ENCODE results near the gene RNF44.
"Not testable (repeated sequence)": the region's sequence is repeated elsewhere in the genome, so short reads cannot be mapped to it uniquely, and the experiment has no call there.

RNF44 gene

GRCh38 chr5:176515396-176515795, 21.8 kb downstream of the RNF44 start:
- no peak for DNase-seq

GRCh38 chr5:176514244-176514950, 22.8 kb downstream of the RNF44 start:
- DNase-seq, result no peak

DNA sequence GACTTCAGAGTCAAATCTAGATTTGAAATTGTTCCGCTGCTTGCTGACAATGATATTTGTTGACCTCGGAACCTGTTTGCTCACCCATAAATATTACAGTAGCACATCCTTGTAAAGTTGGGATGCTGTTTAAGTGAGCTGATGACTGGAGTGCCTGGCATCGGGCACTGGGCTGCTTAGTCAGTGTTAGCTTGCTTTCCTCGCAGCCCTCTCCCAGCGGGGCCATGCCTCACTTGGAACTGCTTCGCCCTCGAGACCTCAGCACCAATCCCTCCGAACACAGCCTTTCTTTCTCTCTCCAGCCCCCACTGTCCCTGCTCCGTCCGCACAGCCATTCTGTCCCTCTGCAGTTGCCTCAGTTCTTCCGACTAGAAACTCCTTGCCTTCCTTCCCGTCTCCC, 23.4 kb downstream of the RNF44 start:
- no peak for DNase-seq

- no peak for DNase-seq
Measured at GRCh38 chr5:176508603-176509002, 28.6 kb downstream of the RNF44 start.

DNA sequence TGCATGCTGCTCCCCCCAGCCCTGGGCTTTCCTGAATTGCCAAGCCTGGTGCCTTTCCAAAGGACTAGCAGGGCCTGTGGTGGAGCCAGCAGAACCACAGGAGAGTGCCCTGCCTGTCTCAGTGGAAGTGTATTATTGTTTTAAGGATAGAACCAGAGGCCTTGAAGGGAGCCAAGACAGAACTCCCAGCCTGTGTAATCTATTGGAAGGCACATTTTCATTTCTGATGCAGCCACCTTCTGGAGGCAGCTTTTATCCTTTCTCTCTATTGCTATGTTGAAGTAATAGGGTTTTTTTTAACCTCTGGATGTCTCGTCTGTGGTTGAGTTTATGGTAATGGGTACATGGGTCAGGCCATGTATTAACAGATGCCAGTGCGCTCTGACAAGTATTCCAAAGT, 29.3 kb downstream of the RNF44 start:
- no peak for DNase-seq

DNA sequence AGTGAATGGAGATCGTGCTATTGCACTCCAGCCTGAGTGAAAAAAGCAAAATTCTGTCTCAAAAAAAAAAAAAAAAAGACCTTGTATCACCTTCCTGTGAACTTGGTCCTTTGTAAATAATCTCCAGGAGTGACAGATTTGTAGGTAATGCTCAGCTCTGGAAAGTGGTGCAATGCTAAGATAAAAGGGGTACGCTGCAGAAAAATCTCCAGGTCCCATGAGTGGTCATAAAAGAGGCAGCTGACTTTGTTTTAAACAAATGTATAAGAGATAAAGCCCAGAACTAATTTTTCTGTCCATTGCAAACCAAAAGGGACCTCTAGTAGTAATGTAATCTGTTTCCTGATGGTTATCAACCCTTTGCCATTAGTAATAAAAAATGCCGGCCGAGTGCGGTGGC, 33.7 kb downstream of the RNF44 start:
- no peak for DNase-seq

- peak; percentile 51 for DNase-seq
Measured at GRCh38 chr5:176501333-176501732, 35.9 kb downstream of the RNF44 start.

GRCh38 chr5:176500511-176500910, 36.7 kb downstream of the RNF44 start:
- DNase-seq, result no peak

DNA sequence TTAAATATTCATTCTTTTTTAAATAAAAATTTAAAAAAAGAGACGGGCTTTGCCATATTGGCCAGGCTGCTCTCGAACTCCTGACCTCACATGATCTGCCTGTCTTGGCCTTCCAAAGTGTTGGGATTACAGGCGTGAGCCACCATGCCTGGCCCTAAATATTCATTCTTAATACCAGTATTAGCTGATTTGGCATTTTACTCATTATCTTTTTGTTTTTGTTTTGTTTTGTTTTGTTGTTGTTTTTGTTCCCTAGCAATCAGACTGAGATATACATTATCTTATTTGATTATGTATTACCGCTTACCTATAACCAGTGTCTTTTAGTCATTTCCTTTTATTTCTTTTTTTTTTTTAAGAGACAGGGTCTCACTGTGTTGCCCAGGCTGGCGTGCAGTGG, 37.9 kb downstream of the RNF44 start:
- DNase-seq, result no peak

GRCh38 chr5:176497852-176498251, 39.4 kb downstream of the RNF44 start:
- DNase-seq, result peak; percentile 38

DNA sequence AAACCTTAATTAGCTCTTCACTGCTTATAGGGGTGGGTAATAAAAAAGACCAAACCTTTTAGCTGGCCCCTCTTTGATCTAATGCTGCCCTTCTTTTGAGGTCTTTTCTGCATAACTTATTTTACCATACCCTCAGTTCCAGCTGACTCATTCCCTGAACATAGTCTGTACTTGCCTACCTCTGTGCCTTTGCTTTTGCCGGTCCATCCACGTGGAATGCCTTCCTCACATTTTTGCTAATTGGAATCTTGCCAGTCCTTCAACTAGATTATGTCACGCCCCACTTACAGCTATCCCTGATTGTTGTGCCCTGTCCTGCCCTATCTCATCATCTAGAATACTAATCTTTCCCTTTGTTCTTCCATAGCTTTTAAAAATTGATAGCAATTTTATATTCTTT, 44.8 kb downstream of the RNF44 start:
- DNase-seq, result peak; percentile 41

GRCh38 chr5:176491901-176492300, 45.3 kb downstream of the RNF44 start:
- no peak for DNase-seq

DNA sequence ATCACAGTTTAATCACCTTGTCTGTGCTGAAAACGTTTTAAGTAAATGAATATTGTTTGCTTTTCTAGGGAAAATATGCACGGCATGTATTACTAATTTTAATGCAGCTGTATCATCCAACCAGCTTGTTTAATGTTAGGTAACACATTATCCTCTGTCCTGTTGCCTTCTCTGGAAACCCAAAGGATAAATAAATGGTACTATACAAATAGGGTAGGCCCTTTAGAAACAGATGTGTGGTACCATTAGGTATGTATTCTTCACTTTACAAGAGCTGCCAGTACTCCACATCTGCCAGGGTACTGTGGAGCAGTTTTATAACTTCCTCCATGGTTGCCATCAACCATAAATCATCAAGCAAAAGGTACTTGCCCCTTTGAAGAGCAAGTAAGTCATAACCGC, 46.1 kb downstream of the RNF44 start:
- DNase-seq, result no peak

- no peak for DNase-seq
Measured at GRCh38 chr5:176490301-176490700, 46.9 kb downstream of the RNF44 start.

DNA sequence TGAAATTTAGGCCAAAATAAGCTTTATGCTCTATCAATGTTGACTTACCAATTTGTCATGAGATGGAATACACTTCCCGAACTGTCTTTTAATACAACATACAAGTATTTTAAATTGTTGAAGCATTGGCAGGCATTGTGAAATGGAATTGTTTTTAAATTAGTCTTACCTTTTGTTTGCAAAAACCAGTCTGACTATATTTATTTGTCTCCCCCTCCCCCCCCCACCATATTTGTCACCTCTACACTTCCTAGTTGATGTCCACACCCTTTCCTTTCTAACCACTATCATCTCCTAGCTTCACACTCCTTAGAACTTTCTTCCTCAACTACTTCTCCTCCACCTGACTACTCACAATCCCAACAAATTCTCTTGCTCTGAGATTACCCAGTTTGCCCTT, 48.1 kb downstream of the RNF44 start:
- DNase-seq, result no peak

- DNase-seq, result not testable (repeated sequence)
Measured at GRCh38 chr5:176487160-176487559, 50.0 kb downstream of the RNF44 start.

GRCh38 chr5:176486189-176486757, 50.9 kb downstream of the RNF44 start:
- DNase-seq, result no peak

GRCh38 chr5:176485176-176485575, 52.0 kb downstream of the RNF44 start:
- DNase-seq, result no peak

GRCh38 chr5:176481711-176482110, 55.5 kb downstream of the RNF44 start:
- no peak for DNase-seq

Data from NCI-H226 (cell line).